GM12874 (cell line): Measurements from ENCODE around the gene UBAP1.

Experiments used
- CTCF ChIP-seq: IDR thresholded peaks from 2 replicates; pipeline ENCODE4 v1.5.1; 2011; ENCODE audit warnings: low read depth, mild to moderate bottlenecking, control low read depth, low read length, moderate library complexity; ENCODE audit not compliant: insufficient read depth

Gene UBAP1

GRCh38 chr9:34292552-34292951 is 113.7 kb downstream of the UBAP1 start:
- TF ChIP-seq CTCF: no peak
